ENCODE results near the gene NRP2. TPM values are rescaled to one million over a fixed set of nuclear protein-coding genes. Genes with fewer than 3 reads are reported as not detected.

NRP2 gene
- total and polyA plus RNA-seq, 8 donors: 42.3 to 122 (median 60.9) TPM

DNA sequence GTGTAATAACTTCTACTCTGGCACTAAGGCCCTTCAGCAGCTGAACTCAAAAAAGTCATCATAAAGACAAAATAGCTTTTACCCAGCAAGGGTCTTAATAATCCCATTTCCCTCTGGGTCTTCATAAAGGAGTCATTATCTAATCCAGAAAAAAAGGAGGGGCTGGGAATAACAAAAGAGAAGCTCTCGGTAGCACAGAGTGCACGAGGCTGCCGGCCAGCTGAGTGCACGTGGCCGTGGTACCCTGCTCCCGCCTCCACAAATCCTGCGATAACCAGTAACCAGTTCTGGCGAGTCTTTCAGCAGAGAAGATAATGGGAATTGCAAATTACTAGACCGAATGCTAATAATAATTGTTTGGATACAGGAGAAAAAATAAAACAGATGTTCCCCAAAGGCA, 7.5 kb downstream of the NRP2 start:
- H3K9me3 ChIP-seq: no peaks in the 10 kb centered on the region
- no peak overlapping the region for H3K4me3 ChIP-seq
- peaks cover 0 to 31% of the 10 kb centered on the region in 2 donors for H3K27me3 ChIP-seq
- TF ChIP-seq CTCF (IDR thresholded peaks at IDR 0.05): no peak
- ATAC-seq (no peak), DNase-seq (no peak)
- peaks cover 5 to 36% of the 10 kb centered on the region in 2 donors for H3K4me1 ChIP-seq
- intact Hi-C loops (cut with DNase I): loop anchor here in 1 of 2 donors (10.0 kb wide), 1 partner anchor 1365 kb away; no protein-coding TSS in a partner anchor
- H3K27ac ChIP-seq: no peak overlapping the region
- H3K36me3 ChIP-seq: no peaks in the 10 kb centered on the region

GRCh38 chr2:205692104-205692503, 9.8 kb downstream of the NRP2 start:
- H3K4me1 ChIP-seq: peaks cover 2 to 34% of the 10 kb centered on the region in 2 donors
- no peak overlapping the region for H3K4me3 ChIP-seq
- no peak for DNase-seq
- intact Hi-C loops (cut with DNase I): no loop called here
- TF ChIP-seq CTCF (IDR thresholded peaks at IDR 0.05): no peak
- ATAC-seq: no peak
- H3K27me3 ChIP-seq: peaks cover 0 to 8% of the 10 kb centered on the region in 2 donors
- no peaks in the 10 kb centered on the region for H3K9me3 ChIP-seq
- no peak overlapping the region for H3K27ac ChIP-seq
- H3K36me3 ChIP-seq: peaks cover 0 to 4% of the 10 kb centered on the region in 2 donors

DNA sequence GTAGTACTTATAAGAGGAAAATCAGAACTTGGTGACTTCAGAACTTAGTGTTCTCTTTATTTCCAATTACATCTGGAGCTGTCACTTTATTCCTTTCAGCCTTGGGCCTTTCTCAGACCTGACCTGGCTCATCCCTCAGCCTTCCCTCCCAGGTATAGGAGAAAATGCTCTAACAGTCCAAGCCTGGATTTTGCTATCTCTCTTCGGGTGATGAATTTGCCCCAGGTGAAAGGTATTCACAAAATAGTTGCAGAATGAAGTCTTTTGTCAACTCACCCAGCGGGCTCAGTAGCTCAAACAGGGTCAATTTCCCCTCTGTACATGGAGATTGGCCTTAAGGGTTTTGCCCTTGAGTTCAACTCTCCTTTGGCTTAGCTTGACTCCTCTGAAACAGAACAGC, 12.0 kb downstream of the NRP2 start:
- H3K36me3 ChIP-seq: peaks cover 0 to 16% of the 10 kb centered on the region in 2 donors
- no peak for TF ChIP-seq CTCF (IDR thresholded peaks at IDR 0.05)
- no peaks in the 10 kb centered on the region for H3K27me3 ChIP-seq
- H3K4me1 ChIP-seq: peaks cover 0 to 27% of the 10 kb centered on the region in 2 donors
- DNase-seq (no peak), ATAC-seq (no peak)
- intact Hi-C loops (cut with DNase I): no loop called here
- no peak overlapping the region for H3K4me3 ChIP-seq
- H3K9me3 ChIP-seq: no peaks in the 10 kb centered on the region
- no peak overlapping the region for H3K27ac ChIP-seq

DNA sequence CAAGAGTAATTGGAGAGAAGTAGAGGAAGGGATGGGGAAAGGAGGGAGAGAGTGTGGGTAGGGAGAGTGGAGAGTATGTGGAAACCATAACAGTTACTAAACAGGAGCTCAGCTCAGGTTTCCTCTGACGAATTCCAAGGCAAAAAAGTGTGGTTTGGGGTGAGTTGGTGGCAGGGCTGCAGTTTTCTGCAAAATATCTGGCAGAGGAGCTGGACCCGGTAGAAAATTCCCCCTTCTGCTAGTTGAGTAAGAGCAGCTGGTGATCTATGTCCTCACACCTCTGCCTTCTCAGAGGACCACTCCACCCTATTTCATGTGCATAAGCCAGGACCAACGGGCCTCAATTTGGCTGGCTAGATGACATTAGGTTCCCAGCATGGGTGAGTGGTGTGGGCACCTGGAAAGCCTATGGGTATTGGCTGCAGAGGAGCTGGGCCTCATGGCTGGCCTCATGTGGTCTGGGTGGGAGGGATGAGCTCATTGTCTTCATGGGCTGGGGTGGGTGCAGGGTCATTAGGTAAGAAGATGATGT, 13.2 kb downstream of the NRP2 start:
- H3K27ac ChIP-seq: no peak overlapping the region
- no peak for DNase-seq
- intact Hi-C loops (cut with DNase I): no loop called here
- H3K27me3 ChIP-seq: no peaks in the 10 kb centered on the region
- H3K36me3 ChIP-seq: peaks cover 0 to 23% of the 10 kb centered on the region in 2 donors
- TF ChIP-seq CTCF (IDR thresholded peaks at IDR 0.05): no peak
- no peaks in the 10 kb centered on the region for H3K9me3 ChIP-seq
- peaks cover 0 to 40% of the 10 kb centered on the region in 2 donors for H3K4me1 ChIP-seq
- no peak for ATAC-seq
- no peak overlapping the region for H3K4me3 ChIP-seq

GRCh38 chr2:205696331-205696926, 14.1 kb downstream of the NRP2 start:
- ATAC-seq: no peak
- TF ChIP-seq CTCF (IDR thresholded peaks at IDR 0.05): no peak
- Histone ChIP-seq H3K4me3 (no peak overlapping the region), H3K27ac (no peak overlapping the region), H3K9me3 (no peaks in the 10 kb centered on the region), H3K4me1 (peaks cover 5 to 49% of the 10 kb centered on the region in 2 donors), H3K36me3 (peaks cover 0 to 23% of the 10 kb centered on the region in 2 donors), H3K27me3 (no peaks in the 10 kb centered on the region)
- DNase-seq: no peak
- intact Hi-C loops (cut with DNase I): no loop called here
